DOHH2 (cell line): Measurements from ENCODE around the gene PPP6R3.

Source experiments
- CTCF ChIP-seq: fragments of 200-600 bp; sonication (generic); IDR thresholded peaks from one replicate; pipeline ENCODE4 v1.5.1; 2014; ENCODE audit warnings: antibody characterized with exemption, mild to moderate bottlenecking, low read depth, low read length; ENCODE audit not compliant: poor library complexity, severe bottlenecking
- EZH2phosphoT487 ChIP-seq: fragments of 200-600 bp; sonication (generic); IDR thresholded peaks from 2 replicates; pipeline ENCODE4 v1.6.1; 2017; ENCODE audit warnings: borderline replicate concordance, mild to moderate bottlenecking, antibody characterized with exemption, low read length, moderate library complexity, mixed read lengths

DNA sequence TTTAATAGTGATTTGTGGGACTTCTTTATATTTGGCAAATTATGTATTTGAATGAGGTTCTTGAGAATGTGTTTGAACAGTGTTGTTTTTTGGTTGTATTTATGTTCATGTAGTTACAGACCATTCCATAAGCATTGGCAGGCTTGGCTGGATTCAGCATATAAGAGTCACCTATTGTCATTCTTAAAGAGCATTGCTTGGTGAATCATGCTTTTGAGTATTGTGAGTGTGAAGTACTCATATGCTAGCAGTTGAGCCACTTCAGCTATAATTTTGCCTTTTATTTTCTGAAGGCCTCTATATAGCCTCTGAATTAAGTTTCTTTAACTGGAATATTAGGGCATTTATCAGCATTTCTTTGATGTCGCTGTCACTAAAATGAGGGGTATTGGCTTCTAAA is 113.8 kb downstream of the PPP6R3 start:
- no peak for TF ChIP-seq EZH2phosphoT487
- no peak for TF ChIP-seq CTCF
